ENCODE results near the gene CPSF4L.
"Not testable (repeated sequence)": the region's sequence is repeated elsewhere in the genome, so short reads cannot be mapped to it uniquely, and the experiment has no call there.

CPSF4L gene

DNA sequence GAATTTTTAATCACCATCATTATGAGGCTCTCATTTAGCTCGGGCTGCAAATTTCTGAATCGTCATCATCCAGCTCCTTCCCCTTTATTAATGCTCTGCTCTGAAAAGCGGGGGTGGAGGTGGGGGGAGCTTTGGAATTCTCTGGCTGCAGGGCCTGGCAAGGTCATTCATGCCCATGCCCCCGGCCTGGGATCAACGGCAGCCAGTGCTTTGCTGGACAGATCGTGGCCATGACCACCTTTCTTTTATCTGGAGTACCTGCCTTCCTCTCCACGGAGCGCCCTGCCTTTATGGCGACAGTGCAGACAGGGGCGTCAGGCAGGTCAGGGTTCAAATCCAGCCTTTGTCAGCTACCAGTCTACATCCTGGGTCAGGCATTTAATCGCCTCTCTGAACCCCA lies 5.1 kb upstream of the CPSF4L start:
- no peak for DNase-seq

GRCh38 chr17:73265646-73266640 lies 4.3 kb upstream of the CPSF4L start:
- no peak for DNase-seq

GRCh38 chr17:73264448-73264847 lies 2.8 kb upstream of the CPSF4L start:
- DNase-seq, result not testable (repeated sequence)

GRCh38 chr17:73262676-73263642 lies 1.3 kb upstream of the CPSF4L start:
- DNase-seq, result no peak

DNA sequence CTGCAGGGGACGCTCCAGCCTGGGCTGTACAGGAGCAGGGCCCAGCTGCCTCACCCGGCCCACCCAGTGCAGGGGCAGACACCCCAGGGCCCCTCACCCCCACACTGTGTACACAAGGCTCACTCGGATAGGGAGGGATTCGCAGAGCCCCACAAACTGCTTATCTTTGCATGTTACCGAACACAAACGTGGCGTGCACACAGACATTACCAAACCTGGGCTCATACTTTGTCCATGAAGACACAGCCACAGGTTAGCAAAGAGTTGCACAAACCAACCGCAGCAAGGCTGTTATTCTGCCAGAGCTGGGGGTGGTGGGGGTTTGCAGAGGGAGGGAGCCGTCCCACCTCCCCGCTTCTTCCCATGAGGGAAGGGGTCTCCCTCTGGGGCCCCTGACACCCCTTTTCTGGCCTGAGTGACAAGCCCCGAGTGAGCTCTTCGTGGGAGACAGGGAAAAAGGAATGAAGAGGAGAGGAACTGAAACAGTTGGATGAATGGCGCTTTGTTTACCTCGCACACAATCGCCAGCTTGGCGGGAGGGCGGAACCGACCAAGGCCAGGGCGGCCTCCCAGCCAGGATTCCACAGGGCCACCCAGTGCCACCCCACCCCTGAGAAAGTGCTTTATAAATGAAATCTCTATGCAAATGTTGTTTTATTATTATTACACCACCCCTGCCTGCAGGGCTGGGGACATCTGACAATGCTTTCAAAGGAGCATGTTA lies 434 bp upstream of the CPSF4L start:
- DNase-seq, result no peak

GRCh38 chr17:73257516-73257915 lies 4.2 kb downstream of the CPSF4L start:
- DNase-seq, result no peak

DNA sequence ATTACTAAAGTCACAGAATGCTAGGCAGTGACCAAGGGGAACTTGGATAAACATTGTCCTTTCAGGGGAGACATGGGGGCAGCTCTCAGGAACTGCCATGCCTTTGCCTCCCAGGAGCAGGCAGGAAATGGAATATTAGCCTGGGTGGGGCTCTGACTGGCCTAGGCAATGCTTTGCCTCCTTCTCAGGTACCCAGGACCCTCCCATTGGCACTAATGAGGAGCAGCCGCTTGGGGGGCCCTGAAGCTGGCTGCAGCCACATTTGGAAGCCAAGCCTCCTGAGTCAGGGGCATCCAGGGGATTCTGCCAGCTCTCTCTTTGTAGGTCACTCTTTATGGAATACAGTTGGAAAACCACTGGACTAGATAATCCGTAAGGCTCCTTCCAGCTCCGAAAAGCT lies 5.5 kb downstream of the CPSF4L start:
- DNase-seq, result no peak

GRCh38 chr17:73255671-73256181 lies 6.0 kb downstream of the CPSF4L start:
- DNase-seq, result peak; percentile 54

GRCh38 chr17:73251871-73252270 lies 9.8 kb downstream of the CPSF4L start:
- no peak for DNase-seq

DNA sequence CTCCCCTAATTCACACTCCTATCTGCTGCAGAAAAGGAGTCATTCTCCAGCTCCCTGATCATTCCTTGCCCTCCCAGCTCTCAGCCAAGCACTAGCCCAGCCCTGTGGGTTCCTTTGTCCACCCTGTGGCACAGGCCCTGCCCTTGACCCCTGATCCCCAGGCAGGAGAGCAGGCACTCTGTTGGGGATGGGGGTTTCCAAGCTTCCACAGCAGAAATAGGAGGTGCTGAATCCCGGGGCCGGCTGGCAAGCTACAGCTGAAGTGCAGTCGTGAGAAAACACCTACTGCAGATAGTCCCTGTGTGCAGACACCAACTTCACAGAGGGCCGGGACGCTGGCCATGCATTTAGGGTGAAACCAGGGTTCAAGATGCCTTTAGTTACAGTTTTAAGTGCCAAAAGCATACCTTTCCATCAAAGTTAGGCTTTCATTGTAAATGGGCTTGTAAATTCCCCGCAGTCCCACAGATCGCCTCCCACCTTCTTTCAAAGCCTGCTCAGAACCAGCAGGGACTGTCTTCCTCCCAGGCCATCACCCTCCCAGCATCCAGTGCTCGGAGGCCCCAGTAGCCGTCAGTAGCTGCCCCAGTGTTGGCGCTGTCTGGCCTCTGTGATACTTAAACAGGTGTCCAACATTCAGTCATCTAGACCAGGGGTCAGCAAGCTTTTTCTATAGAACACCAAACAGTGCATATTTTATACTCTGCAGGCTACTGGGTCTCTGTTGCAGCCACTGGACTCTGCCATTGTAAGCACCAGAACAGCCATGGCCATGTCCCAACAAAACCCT lies 10.6 kb downstream of the CPSF4L start:
- DNase-seq, result no peak

DNA sequence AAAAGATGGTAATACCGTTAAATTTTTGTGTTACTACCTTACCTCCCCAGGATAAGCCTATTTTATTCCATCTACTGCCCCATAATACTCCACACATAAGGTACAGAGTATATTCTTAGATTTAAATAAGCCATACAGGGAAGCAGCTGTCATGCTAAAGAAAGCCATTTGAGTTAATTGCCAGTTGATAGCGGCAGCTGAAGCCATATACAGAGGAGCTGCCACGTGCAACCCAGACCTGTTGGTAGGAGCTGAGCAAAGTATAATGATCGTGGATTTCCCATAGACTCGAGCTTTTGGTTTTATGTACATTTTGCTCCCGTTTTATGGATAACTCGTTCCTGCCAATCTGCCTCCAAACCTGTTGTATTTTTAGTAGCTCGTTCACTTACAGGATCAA lies 12.0 kb downstream of the CPSF4L start:
- no peak for DNase-seq

DNA sequence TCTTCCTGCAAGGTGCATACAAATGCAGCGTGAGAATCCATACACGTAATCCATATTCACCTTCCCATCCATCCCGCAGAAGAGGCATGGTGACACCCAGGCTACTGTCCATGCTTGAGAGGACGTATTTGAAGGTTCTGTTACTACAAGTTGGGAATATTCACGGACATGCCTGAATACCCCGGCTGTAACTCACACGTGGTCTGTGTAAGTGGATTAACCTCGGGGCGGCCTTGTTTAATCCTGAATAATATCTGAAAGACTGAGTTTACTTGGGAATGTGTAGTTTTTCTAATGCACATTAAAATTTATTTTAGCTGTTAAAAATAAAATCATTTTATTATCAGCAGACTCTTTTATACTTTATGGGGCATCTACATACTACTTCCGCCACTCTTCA lies 13.1 kb downstream of the CPSF4L start:
- no peak for DNase-seq

DNA sequence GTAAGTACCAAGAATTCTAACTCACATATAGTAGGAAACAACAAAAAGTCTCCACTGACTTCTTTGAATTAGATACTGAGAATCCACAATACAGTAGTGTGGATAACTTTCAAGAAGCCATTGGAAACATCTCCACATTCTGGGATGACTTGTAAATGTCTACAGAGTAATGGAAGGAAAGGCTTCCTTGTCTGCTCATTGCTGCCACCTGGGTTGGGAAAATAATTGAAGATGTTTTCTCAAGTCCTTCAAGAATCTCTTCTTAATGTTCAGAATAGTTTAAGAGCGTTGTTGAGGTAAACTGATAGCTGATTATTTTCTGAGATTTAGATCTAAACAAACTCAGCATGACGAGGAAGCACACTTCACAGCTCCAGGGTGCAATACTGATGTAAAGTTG lies 14.0 kb downstream of the CPSF4L start:
- DNase-seq, result no peak

- no peak for DNase-seq
These were observed 21.1 kb downstream of the CPSF4L start for GRCh38 chr17:73240561-73240960.

- no peak for DNase-seq
These were observed 24.0 kb downstream of the CPSF4L start for GRCh38 chr17:73237714-73238113.

DNA sequence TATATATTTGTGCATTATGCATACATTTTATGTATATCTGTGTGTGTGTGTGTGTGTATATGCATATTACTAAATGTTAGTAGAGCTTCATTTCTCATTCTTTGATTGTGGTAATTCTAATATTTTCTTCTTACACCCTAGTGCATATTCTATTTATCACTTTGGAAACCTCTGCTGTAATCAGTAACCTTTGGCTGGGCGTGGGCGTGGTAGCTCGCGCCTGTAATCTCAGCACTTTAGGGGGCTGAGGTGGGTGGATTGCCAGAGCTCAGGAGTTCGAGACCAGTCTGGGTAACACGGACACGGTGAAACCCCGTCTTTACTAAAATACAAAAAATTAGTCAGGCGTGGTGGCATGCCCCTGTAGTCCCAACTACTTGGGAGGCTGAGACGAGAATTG lies 26.9 kb downstream of the CPSF4L start:
- no peak for DNase-seq

DNA sequence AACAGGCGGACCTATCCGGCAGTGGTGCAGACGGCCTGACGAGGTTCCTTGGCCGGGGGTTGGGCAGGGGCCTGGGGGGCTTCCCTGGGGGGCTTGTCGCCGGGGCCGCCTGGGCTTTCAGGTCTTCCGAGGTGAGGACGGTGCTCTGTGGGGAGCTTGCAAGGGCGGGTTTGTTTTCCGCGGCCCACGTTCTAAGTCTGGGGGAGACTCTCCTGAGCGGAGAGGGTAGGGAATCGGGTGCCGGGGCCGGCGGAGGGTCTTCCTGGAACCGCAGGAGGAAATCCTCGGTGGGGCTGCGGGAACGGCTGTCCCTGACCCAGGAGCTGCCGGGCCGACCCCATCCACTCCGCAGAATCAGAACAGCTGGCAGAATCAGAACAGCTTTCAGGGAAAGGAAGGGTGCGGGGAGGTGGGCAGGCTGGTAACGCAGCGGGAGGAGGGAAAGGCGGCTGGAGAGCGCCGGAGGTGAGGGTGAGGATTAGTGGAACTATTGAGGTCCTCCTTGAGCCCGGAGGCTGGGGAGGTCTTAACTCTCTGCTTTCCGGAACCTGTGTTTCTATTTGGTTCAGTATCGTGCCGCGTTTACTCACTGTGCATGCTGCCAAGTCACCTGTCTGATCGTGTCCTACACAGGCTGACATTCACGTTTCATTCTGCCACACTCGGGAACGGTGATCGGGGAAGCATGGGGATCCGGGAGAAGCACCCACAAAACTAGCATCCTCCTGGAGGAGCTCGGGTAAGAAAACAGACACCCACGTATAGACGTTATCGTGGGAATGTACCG lies 28.9 kb downstream of the CPSF4L start:
- peak; percentile 64 for DNase-seq

- peak; percentile 98 for DNase-seq
These were observed 29.7 kb downstream of the CPSF4L start for GRCh38 chr17:73231841-73232586.

DNA sequence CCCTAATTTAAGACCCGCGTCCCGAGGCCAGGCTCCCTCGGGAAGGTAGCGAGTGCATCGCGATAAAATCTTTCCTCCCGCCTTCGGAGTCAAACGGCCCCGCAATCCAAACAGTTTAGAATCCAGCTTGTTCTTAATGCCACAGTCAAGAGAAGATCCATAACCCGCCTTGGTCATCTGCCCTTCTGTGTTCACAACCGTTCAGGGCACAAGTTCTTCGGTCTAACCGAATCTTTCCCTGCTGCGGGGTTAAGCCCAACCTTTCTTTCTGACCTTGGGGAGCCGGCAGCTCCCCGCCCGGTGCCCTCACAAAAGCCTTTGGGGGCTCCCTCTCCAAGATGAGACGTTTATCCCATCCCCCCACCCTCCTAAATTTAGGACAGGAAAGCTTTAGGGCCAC lies 30.3 kb downstream of the CPSF4L start:
- peak; percentile 43 for DNase-seq

- no peak for DNase-seq
These were observed 31.6 kb downstream of the CPSF4L start for GRCh38 chr17:73230088-73230487.
